GM12878 (cell line): ENCODE data around the gene SFN. TPM values are rescaled to one million over a fixed set of nuclear protein-coding genes. Genes with fewer than 3 reads are reported as not detected.

ENCODE experiments used
- ATAC-seq: fragments of 200-7000 bp; cut with Tn5 transposase; 3 replicates; pipeline ENCODE4 v1.9.1; 2020; ENCODE audit warnings: mild to moderate bottlenecking, moderate library complexity
- BruUV-seq: library from RNA; stranded (reverse); fragments of 400-500 nt; replicated peaks from 2 replicates; lab custom pipeline; 2021; lab: Mats Ljungman, UMichigan
- CTCF ChIA-PET: fragments of 300-600 bp; sonication (Branson Sonifier 250); formaldehyde crosslinking; extraction: SDS; loops from one replicate; lab custom pipeline; 2021; ENCODE audit warnings: inconsistent platforms; lab: Yijun Ruan, JAX
- POLR2A ChIA-PET: fragments of 350-600 bp; formaldehyde crosslinking; extraction: SDS; loops from one replicate; lab custom pipeline; 2021; ENCODE audit warnings: inconsistent platforms; lab: Charles Lee
- RAD21 ChIA-PET: fragments of 300-600 bp; sonication (Branson Sonifier 250); formaldehyde crosslinking; loops from one replicate; lab custom pipeline; 2023; ENCODE audit warnings: antibody characterized with exemption; ENCODE audit not compliant: unreplicated experiment; lab: Charles Lee
- SMC1A ChIA-PET: fragments of 300-600 bp; sonication (Branson Sonifier 250); formaldehyde crosslinking; loops from one replicate; lab custom pipeline; 2023; ENCODE audit not compliant: unreplicated experiment, uncharacterized antibody; lab: Charles Lee
- DNase-seq: peaks from one replicate; pipeline ENCODE4 v3.0.0-alpha.2; 2011; ENCODE audit warnings: low read depth, low spot score
- FAIRE-seq: peaks from 3 replicates; lab custom pipeline; 2011; peaks lifted over from hg19 to GRCh38; lab: Jason Lieb, UNC
- H2AFZ ChIP-seq: 2 replicates; pipeline ENCODE4 v1.6.0; 2011; ENCODE audit warnings: low read depth, low read length, control low read depth; ENCODE audit not compliant: control insufficient read depth
- H3K27ac ChIP-seq: 2 replicates; pipeline ENCODE4 v1.5.1; 2011; ENCODE audit warnings: control low read depth; ENCODE audit not compliant: control insufficient read depth, insufficient read depth
- H3K27me3 ChIP-seq, 2 experiments: replicated peaks in 1 of 2; 2 replicates each; pipeline versions ENCODE4 v1.6.0 to v1.6.1; 2011; ENCODE audit warnings: low read length in 1 of 2; ENCODE audit not compliant: control insufficient read depth in 2 of 2, insufficient read depth in 2 of 2
- H3K36me3 ChIP-seq, 2 experiments: 2 replicates each; pipeline ENCODE4 v1.5.1; 2011; ENCODE audit warnings: low read length in 1 of 2; ENCODE audit not compliant: control insufficient read depth in 2 of 2, insufficient read depth in 2 of 2
- H3K4me1 ChIP-seq: 2 replicates; pipeline ENCODE4 v1.6.1; 2011; ENCODE audit warnings: mild to moderate bottlenecking, low read length, moderate library complexity, mixed read lengths; ENCODE audit not compliant: control insufficient read depth, insufficient read depth
- H3K4me2 ChIP-seq: 2 replicates; pipeline ENCODE4 v1.6.0; 2011; ENCODE audit warnings: control low read depth; ENCODE audit not compliant: control insufficient read depth, insufficient read depth
- H3K4me3 ChIP-seq: fragments of 200-600 bp; sonication (generic); 2 replicates; pipeline ENCODE4 v1.5.1; 2016
- H3K79me2 ChIP-seq: 2 replicates; pipeline ENCODE4 v1.6.0; 2011; ENCODE audit warnings: low read length; ENCODE audit not compliant: control insufficient read depth, insufficient read depth
- H3K9ac ChIP-seq: 2 replicates; pipeline ENCODE4 v1.8.0; 2011; ENCODE audit warnings: low read length, control low read depth, mixed read lengths; ENCODE audit not compliant: control insufficient read depth, insufficient read depth
- H3K9me3 ChIP-seq: replicated peaks from 3 replicates; pipeline ENCODE4 v1.5.1; 2011; ENCODE audit warnings: mild to moderate bottlenecking, low read length; ENCODE audit not compliant: control insufficient read depth, insufficient read depth
- H4K20me1 ChIP-seq: 2 replicates; pipeline ENCODE4 v1.6.0; 2011; ENCODE audit not compliant: control insufficient read depth, insufficient read depth
- CBX3 ChIP-seq: fragments of 200-600 bp; sonication (generic); IDR thresholded peaks from 2 replicates; pipeline ENCODE4 v1.6.1; 2016; ENCODE audit warnings: low read depth, borderline replicate concordance
- IRF5 ChIP-seq: fragments of 450-650 bp; IDR thresholded peaks from 2 replicates; pipeline ENCODE4 v1.6.1; 2017; ENCODE audit warnings: borderline replicate concordance
- MAX ChIP-seq: IDR thresholded peaks from 2 replicates; pipeline ENCODE4 v1.6.1; 2012; ENCODE audit warnings: low read depth, low read length, improper control_type of control experiment
- NFYA ChIP-seq: IDR thresholded peaks from 2 replicates; pipeline ENCODE4 v1.6.1; 2011; ENCODE audit warnings: low read depth, mild to moderate bottlenecking, low read length, improper control_type of control experiment, borderline replicate concordance
- NFYB ChIP-seq: IDR thresholded peaks from 2 replicates; pipeline ENCODE4 v1.6.1; 2011; ENCODE audit warnings: low read depth, mild to moderate bottlenecking, low read length, improper control_type of control experiment, moderate library complexity; ENCODE audit not compliant: insufficient read depth
- PKNOX1 ChIP-seq: fragments of 450-650 bp; IDR thresholded peaks from 2 replicates; pipeline ENCODE4 v1.6.1; 2016; ENCODE audit warnings: mild to moderate bottlenecking
- RFX5 ChIP-seq: IDR thresholded peaks from 2 replicates; pipeline ENCODE4 v1.6.1; 2011; ENCODE audit warnings: low read depth, low read length, improper control_type of control experiment
- SREBF1 ChIP-seq: IDR thresholded peaks from 2 replicates; pipeline ENCODE4 v1.6.1; 2012; ENCODE audit warnings: mild to moderate bottlenecking, low read length
- ZNF274 ChIP-seq: IDR thresholded peaks from one replicate; pipeline ENCODE4 v1.8.0; 2011; ENCODE audit not compliant: insufficient read length, insufficient read depth
- WGBS: methylation state at CpG from one replicate; pipeline ENCODE4 v1.1.6; 2016; ENCODE audit warnings: low lambda C conversion rate; ENCODE audit not compliant: insufficient replicate concordance, insufficient coverage; ENCODE audit errors: missing lambda C conversion rate; 5-methylcytosine and 5-hydroxymethylcytosine counted together
- in situ Hi-C: fragments of 300-500 bp; cut with MboI; formaldehyde crosslinking; loops from 9 replicates; pipeline ENCODE4 v1.14.3; 2018; ENCODE audit warnings: mixed read lengths
- intact Hi-C: fragments of 100-400 bp; cut with micrococcal nuclease; formaldehyde crosslinking; loops from one replicate; pipeline ENCODE4 v1.14.2; 2022; ENCODE audit not compliant: unreplicated experiment
- polyA plus RNA-seq, 11 experiments: library from polyadenylated mRNA; depleted of rRNA in 4 of 11; unstranded in 6 of 11; stranded (reverse) in 5 of 11; fragments of >200 nt; fragmentation: Nextera tagmentation in 4 of 11; fragmentation: Illumina TruSeq in 1 of 11; extraction: Ambion mirVana in 4 of 11; extraction: Trizol in 1 of 11; gene quantifications; 1 replicate in 1 of 11; 2 replicates in 10 of 11; pipeline versions ENCODE4 v1.2.1 to v1.2.3, GENCODE V29; 2011 to 2016; ENCODE audit warnings: inconsistent platforms in 2 of 11, missing spikeins in 2 of 11, low read depth in 1 of 11
- small RNA-seq: library from RNA; depleted of rRNA; stranded (forward); fragments of <200 nt; gene quantifications from one replicate; pipeline ENCODE3, GENCODE V24; 2014
- total RNA-seq, 4 experiments: library from RNA; depleted of rRNA in 3 of 4; stranded (reverse); fragments of >200 nt in 3 of 4; fragmentation: Illumina TruSeq in 1 of 4; extraction: Trizol in 1 of 4; gene quantifications; 2 replicates each; pipeline versions ENCODE4 v1.2.1 to v1.2.3, GENCODE V29; 2013 to 2021

Gene SFN
- total and polyA plus RNA-seq, 10 of the 15 experiments (the other 5 are each of a cell fraction or from before 2014, with no cell fraction given): 0.19 to 2.9 (median 1.0) TPM

- TF ChIP-seq PKNOX1 (no peak), NFYB (no peak)
- TF ChIP-seq, all 136 proteins: peak for 0
Observed at GRCh38 chr1:26912147-26912490, 49.2 kb downstream of the SFN start (continued).

- Histone ChIP-seq H2AFZ (no peak overlapping the region), H3K9me3 (no peaks in the 10 kb centered on the region), H3K79me2 (no peaks in the 10 kb centered on the region), H4K20me1 (no peaks in the 10 kb centered on the region), H3K4me1 (no peaks in the 10 kb centered on the region)
- DNase-seq (no peak), FAIRE-seq (no peak)
- WGBS: 38% methylated on average over 5 of the region's 5 CpGs
- in situ Hi-C loops: no loop called here
- ChIA-PET POLR2A (interaction anchor here (0.8 kb wide), 1 partner anchor 297 kb away, joined by 3 read pairs; no protein-coding TSS in a partner anchor), CTCF (no interaction called here)
- no peak for TF ChIP-seq CBX3
- no peak for TF ChIP-seq MAX
- no peak for TF ChIP-seq SREBF1
- no peak for TF ChIP-seq ZNF274
- TF ChIP-seq RFX5: no peak
- no peak for TF ChIP-seq NFYA
- no peak for TF ChIP-seq IRF5
- TF ChIP-seq, all 136 proteins: peak for 0
- intact Hi-C loops: no loop called here
- BruUV-seq: no TSS peak
- ChIA-PET SMC1A (no interaction called here), RAD21 (interaction anchor here (1.3 kb wide), 1 partner anchor 13 kb away, joined by 3 read pairs; the partner anchor contains the start of gene GPATCH3)
- Histone ChIP-seq H3K36me3 (no peaks in the 10 kb centered on the region), H3K4me3 (no peak overlapping the region), H3K27me3 (no peaks in the 10 kb centered on the region; a peak in 1 of 4 replicates), H3K27ac (no peak overlapping the region), H3K4me2 (no peak overlapping the region), H3K9ac (no peak overlapping the region)
- no peak for ATAC-seq
Observed at GRCh38 chr1:26913389-26913753, 50.4 kb downstream of the SFN start.

Small RNA genes within 50 kb of the gene (small RNA-seq; reads per million reads assigned to genes)
- not detected for gene RN7SL165P

Other genes starting within 250 kb of the SFN start
Only the 7 nearest of the 10 such genes appear.
- 13.5 and 15.4 TPM in 2 replicates for gene PIGV, start 75.2 kb upstream of the SFN start, total RNA-seq (2014; rRNA removed)
- gene PIGV, start 75.2 kb upstream of the SFN start, total RNA-seq (2014; rRNA removed; fragmentation: Illumina TruSeq; extraction: Trizol): 10.9 and 11.1 TPM in 2 replicates
- 10.4 and 10.7 TPM in 2 replicates for gene PIGV, start 75.2 kb upstream of the SFN start, total RNA-seq (2021)
- 11.0 and 17.3 TPM in 2 replicates for gene PIGV, start 75.2 kb upstream of the SFN start, polyA plus RNA-seq (2011; rRNA removed)
- gene PIGV, start 75.2 kb upstream of the SFN start, polyA plus RNA-seq (2014; fragmentation: Illumina TruSeq; extraction: Trizol): 10.4 and 11.2 TPM in 2 replicates
- 10 to 100 TPM in 1 of 2 experiments, 1 to 10 TPM in 1; 8.8 to 12.8 TPM for gene PIGV, start 75.2 kb upstream of the SFN start, polyA plus RNA-seq (2014; fragmentation: Nextera tagmentation; extraction: Ambion mirVana)
- gene PIGV, start 75.2 kb upstream of the SFN start, polyA plus RNA-seq (2014; rRNA removed): 8.0 and 9.8 TPM in 2 replicates
- gene PIGV, start 75.2 kb upstream of the SFN start, polyA plus RNA-seq (2016; fragmentation: Nextera tagmentation; extraction: Ambion mirVana): 10 to 100 TPM; 15.8 to 18.1 TPM
- 22.0 and 25.0 TPM in 2 replicates for gene ZDHHC18, start 36.5 kb upstream of the SFN start, total RNA-seq (2014; rRNA removed)
- gene ZDHHC18, start 36.5 kb upstream of the SFN start, total RNA-seq (2014; rRNA removed; fragmentation: Illumina TruSeq; extraction: Trizol): 17.3 and 17.6 TPM in 2 replicates
- gene ZDHHC18, start 36.5 kb upstream of the SFN start, total RNA-seq (2021): 34.4 and 35.9 TPM in 2 replicates
- 41.8 and 81.2 TPM in 2 replicates for gene ZDHHC18, start 36.5 kb upstream of the SFN start, polyA plus RNA-seq (2011; rRNA removed)
- gene ZDHHC18, start 36.5 kb upstream of the SFN start, polyA plus RNA-seq (2014; fragmentation: Illumina TruSeq; extraction: Trizol): 31.7 and 39.1 TPM in 2 replicates
- gene ZDHHC18, start 36.5 kb upstream of the SFN start, polyA plus RNA-seq (2014; fragmentation: Nextera tagmentation; extraction: Ambion mirVana): 1 to 10 TPM in 1 of 2 experiments, under 1 TPM in 1; 0.40 to 1.2 TPM
- 40.7 and 42.7 TPM in 2 replicates for gene ZDHHC18, start 36.5 kb upstream of the SFN start, polyA plus RNA-seq (2014; rRNA removed)
- 1 to 10 TPM; 1.3 to 2.0 TPM for gene ZDHHC18, start 36.5 kb upstream of the SFN start, polyA plus RNA-seq (2016; fragmentation: Nextera tagmentation; extraction: Ambion mirVana)
- 17.6 and 20.6 TPM in 2 replicates for gene GPN2, start 27.1 kb downstream of the SFN start, total RNA-seq (2014; rRNA removed)
- gene GPN2, start 27.1 kb downstream of the SFN start, total RNA-seq (2014; rRNA removed; fragmentation: Illumina TruSeq; extraction: Trizol): 12.2 and 15.8 TPM in 2 replicates
- 41.1 and 47.8 TPM in 2 replicates for gene GPN2, start 27.1 kb downstream of the SFN start, total RNA-seq (2021)
- 28.3 and 61.4 TPM in 2 replicates for gene GPN2, start 27.1 kb downstream of the SFN start, polyA plus RNA-seq (2011; rRNA removed)
- 15.3 and 17.7 TPM in 2 replicates for gene GPN2, start 27.1 kb downstream of the SFN start, polyA plus RNA-seq (2014; fragmentation: Illumina TruSeq; extraction: Trizol)
- 10 to 100 TPM in 1 of 2 experiments, 1 to 10 TPM in 1; 8.3 to 17.4 TPM for gene GPN2, start 27.1 kb downstream of the SFN start, polyA plus RNA-seq (2014; fragmentation: Nextera tagmentation; extraction: Ambion mirVana)
- gene GPN2, start 27.1 kb downstream of the SFN start, polyA plus RNA-seq (2014; rRNA removed): 28.9 and 32.7 TPM in 2 replicates
- 10 to 100 TPM; 51.1 to 59.7 TPM for gene GPN2, start 27.1 kb downstream of the SFN start, polyA plus RNA-seq (2016; fragmentation: Nextera tagmentation; extraction: Ambion mirVana)
- 9.2 and 10.1 TPM in 2 replicates for gene GPATCH3, start 37.3 kb downstream of the SFN start, total RNA-seq (2014; rRNA removed)
- gene GPATCH3, start 37.3 kb downstream of the SFN start, total RNA-seq (2014; rRNA removed; fragmentation: Illumina TruSeq; extraction: Trizol): 5.8 and 7.5 TPM in 2 replicates
- 11.5 and 13.4 TPM in 2 replicates for gene GPATCH3, start 37.3 kb downstream of the SFN start, total RNA-seq (2021)
- gene GPATCH3, start 37.3 kb downstream of the SFN start, polyA plus RNA-seq (2011; rRNA removed): 2.5 and 4.5 TPM in 2 replicates
- gene GPATCH3, start 37.3 kb downstream of the SFN start, polyA plus RNA-seq (2014; fragmentation: Illumina TruSeq; extraction: Trizol): 4.8 and 7.8 TPM in 2 replicates
- 1 to 10 TPM in 1 of 2 experiments, under 1 TPM in 1; 0.56 to 2.9 TPM for gene GPATCH3, start 37.3 kb downstream of the SFN start, polyA plus RNA-seq (2014; fragmentation: Nextera tagmentation; extraction: Ambion mirVana)
- 9.6 and 11.8 TPM in 2 replicates for gene GPATCH3, start 37.3 kb downstream of the SFN start, polyA plus RNA-seq (2014; rRNA removed)
- gene GPATCH3, start 37.3 kb downstream of the SFN start, polyA plus RNA-seq (2016; fragmentation: Nextera tagmentation; extraction: Ambion mirVana): 10 to 100 TPM; 11.2 to 12.9 TPM
- gene NR0B2, start 50.8 kb downstream of the SFN start, total RNA-seq (2014; rRNA removed): not detected in 2 replicates
- not detected in 2 replicates for gene NR0B2, start 50.8 kb downstream of the SFN start, total RNA-seq (2014; rRNA removed; fragmentation: Illumina TruSeq; extraction: Trizol)
- not detected in 2 replicates for gene NR0B2, start 50.8 kb downstream of the SFN start, total RNA-seq (2021)
- gene NR0B2, start 50.8 kb downstream of the SFN start, polyA plus RNA-seq (2011; rRNA removed): not detected in 2 replicates
- not detected in 2 replicates for gene NR0B2, start 50.8 kb downstream of the SFN start, polyA plus RNA-seq (2014; fragmentation: Illumina TruSeq; extraction: Trizol)
- not detected for gene NR0B2, start 50.8 kb downstream of the SFN start, polyA plus RNA-seq (2014; fragmentation: Nextera tagmentation; extraction: Ambion mirVana)
- gene NR0B2, start 50.8 kb downstream of the SFN start, polyA plus RNA-seq (2014; rRNA removed): not detected in 2 replicates
- not detected for gene NR0B2, start 50.8 kb downstream of the SFN start, polyA plus RNA-seq (2016; fragmentation: Nextera tagmentation; extraction: Ambion mirVana)
- gene NUDC, start 58.6 kb downstream of the SFN start, total RNA-seq (2014; rRNA removed): 71.4 and 76.0 TPM in 2 replicates
- 50.3 and 58.7 TPM in 2 replicates for gene NUDC, start 58.6 kb downstream of the SFN start, total RNA-seq (2014; rRNA removed; fragmentation: Illumina TruSeq; extraction: Trizol)
- gene NUDC, start 58.6 kb downstream of the SFN start, total RNA-seq (2021): 75.4 and 77.6 TPM in 2 replicates
- 15.8 and 34.9 TPM in 2 replicates for gene NUDC, start 58.6 kb downstream of the SFN start, polyA plus RNA-seq (2011; rRNA removed)
- 39.3 and 76.3 TPM in 2 replicates for gene NUDC, start 58.6 kb downstream of the SFN start, polyA plus RNA-seq (2014; fragmentation: Illumina TruSeq; extraction: Trizol)
- 10 to 100 TPM in 1 of 2 experiments, 1 to 10 TPM in 1; 5.5 to 15.1 TPM for gene NUDC, start 58.6 kb downstream of the SFN start, polyA plus RNA-seq (2014; fragmentation: Nextera tagmentation; extraction: Ambion mirVana)
- gene NUDC, start 58.6 kb downstream of the SFN start, polyA plus RNA-seq (2014; rRNA removed): 51.8 and 58.8 TPM in 2 replicates
- gene NUDC, start 58.6 kb downstream of the SFN start, polyA plus RNA-seq (2016; fragmentation: Nextera tagmentation; extraction: Ambion mirVana): 100 to 1,000 TPM; 208 to 227 TPM
- gene KDF1, start 97.3 kb downstream of the SFN start, total RNA-seq (2014; rRNA removed): 0.27 TPM in 1 of 2 replicates, not detected in the other
- not detected in 2 replicates for gene KDF1, start 97.3 kb downstream of the SFN start, total RNA-seq (2014; rRNA removed; fragmentation: Illumina TruSeq; extraction: Trizol)
- 0.24 TPM in 1 of 2 replicates, not detected in the other for gene KDF1, start 97.3 kb downstream of the SFN start, total RNA-seq (2021)
- gene KDF1, start 97.3 kb downstream of the SFN start, polyA plus RNA-seq (2011; rRNA removed): 0.04 TPM in 1 of 2 replicates, not detected in the other
- gene KDF1, start 97.3 kb downstream of the SFN start, polyA plus RNA-seq (2014; fragmentation: Illumina TruSeq; extraction: Trizol): 0.03 TPM in 1 of 2 replicates, not detected in the other
- not detected for gene KDF1, start 97.3 kb downstream of the SFN start, polyA plus RNA-seq (2014; fragmentation: Nextera tagmentation; extraction: Ambion mirVana)
- not detected in 2 replicates for gene KDF1, start 97.3 kb downstream of the SFN start, polyA plus RNA-seq (2014; rRNA removed)
- under 1 TPM in 1 of 2 experiments, not detected in 1; 0.13 TPM for gene KDF1, start 97.3 kb downstream of the SFN start, polyA plus RNA-seq (2016; fragmentation: Nextera tagmentation; extraction: Ambion mirVana)